ENCODE results near the gene SUN1.
"Not testable (repeated sequence)": the region's sequence is repeated elsewhere in the genome, so short reads cannot be mapped to it uniquely, and the experiment has no call there.

The SUN1 gene

GRCh38 chr7:803796-804195, 28.5 kb upstream of the SUN1 start:
- DNase-seq = not testable (repeated sequence)

GRCh38 chr7:805261-805660, 27.0 kb upstream of the SUN1 start:
- DNase-seq = no peak

DNA sequence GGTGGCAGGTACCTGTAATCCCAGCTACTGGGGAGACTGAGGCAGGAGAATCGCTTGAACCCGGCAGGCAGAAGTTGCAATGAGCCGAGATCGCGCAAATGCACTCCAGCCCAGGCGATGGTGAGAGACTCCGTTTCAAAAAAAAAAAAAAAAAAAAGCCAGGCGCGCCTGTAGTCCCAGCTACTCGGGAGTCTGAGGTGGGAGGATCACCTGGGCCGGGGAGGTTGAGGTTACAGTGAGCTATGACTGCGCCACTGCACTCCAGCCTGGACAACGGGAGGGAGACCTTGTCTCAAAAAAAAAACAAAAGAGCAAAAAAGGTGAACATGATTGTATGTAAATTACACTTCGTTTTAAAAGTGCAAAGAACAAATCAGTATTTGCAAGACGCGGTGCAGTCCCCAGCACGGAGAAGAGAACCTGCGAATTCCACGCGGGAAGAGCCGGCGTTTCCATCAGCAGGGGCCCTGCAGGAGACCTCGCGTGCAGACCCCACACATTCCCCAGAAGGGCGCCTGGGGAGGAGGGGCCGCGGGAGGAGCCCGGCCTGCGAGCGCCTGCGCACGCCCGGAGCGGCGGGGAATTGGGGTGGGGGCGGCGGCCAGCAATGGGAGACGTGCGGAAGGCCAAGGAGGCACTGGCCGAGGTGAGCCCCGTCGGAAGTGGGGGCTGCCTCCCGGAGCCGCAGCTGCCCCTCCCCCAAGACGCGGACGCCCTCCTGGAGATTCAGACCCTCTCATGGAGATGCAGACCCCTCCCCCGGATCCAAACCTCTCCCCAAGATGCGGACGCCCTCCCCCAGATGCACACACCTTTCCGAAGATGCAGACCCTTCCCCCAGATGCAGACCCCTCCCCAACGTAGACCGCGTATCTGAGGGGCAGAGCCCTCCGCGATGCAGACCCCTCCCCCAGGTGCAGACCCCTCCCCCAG, 16.7 kb upstream of the SUN1 start:
- no peak for DNase-seq

DNA sequence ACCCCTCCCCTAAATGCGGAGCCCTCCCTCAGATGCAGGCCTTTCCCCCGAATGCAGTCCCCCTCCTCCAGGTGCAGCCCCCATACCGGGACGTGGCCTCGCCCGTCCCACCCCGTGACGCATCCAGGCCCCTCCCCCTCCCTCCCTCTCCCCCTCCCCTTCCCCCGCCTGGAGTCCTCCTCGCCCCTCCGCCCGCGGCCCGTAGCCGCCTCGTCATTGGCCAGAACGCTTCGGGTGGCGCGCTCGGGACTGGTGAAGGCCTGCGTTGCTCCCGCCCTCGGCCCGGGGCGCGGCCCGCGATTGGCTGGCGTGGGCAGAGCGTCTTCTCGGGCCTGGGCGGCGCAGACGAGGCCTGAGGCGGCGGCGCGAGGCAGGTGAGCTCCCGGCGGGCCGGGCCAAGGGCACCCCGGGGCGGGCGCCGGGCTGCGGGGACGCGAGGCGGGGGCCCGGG, 16.0 kb upstream of the SUN1 start:
- DNase-seq = peak; percentile 92

- peak; percentile 19 for DNase-seq
These were observed 15.3 kb upstream of the SUN1 start for GRCh38 chr7:816751-817671.

DNA sequence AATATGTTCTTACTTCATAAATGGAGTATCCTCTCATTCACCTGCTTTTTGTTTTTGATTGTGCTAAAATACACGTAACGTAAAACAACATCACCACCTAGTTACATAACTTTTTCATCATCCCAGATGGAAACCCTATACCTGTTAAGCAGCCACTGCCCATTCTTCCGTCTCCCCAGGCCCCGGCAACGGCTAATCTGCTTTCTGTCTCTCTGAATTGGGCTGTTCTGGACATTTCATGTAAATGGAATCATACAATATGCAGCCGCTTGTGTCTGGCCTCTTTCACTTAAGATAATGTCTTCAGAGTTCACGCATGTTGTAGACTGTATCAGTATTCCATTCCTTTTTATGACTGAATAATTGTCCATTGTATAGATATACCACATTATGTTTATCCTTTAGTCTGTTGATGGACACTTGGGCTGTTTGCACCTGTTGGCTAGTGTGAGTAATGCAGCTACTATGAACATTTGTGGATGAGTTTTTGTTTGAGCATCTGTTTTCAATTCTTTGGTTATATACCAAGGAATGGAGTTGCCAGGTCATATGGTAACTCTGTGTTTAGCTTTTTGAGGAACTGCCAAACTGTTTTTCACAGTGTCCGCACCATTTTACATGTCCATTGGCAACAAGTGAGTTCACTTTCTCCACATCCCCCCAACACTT, 14.1 kb upstream of the SUN1 start:
- no peak for DNase-seq

DNA sequence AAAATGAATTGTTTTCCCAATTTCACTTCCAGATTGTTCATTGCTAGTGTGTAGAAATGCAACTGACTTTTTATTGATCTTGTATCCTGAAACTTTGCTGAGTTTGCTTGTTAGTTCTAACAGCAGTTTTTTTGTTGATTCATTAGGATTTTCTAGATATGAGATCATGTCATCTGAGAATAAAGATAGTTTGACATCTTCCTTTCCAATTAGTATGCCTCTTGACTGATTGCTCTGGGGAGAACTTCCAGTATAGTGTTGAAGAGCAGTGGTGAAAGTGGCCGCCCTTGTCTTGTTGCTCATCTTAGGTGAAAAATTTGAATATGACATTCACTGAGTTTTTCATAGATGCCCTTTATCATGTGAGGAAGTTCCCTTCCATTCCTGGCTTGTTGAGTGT, 11.9 kb upstream of the SUN1 start:
- DNase-seq = no peak

DNA sequence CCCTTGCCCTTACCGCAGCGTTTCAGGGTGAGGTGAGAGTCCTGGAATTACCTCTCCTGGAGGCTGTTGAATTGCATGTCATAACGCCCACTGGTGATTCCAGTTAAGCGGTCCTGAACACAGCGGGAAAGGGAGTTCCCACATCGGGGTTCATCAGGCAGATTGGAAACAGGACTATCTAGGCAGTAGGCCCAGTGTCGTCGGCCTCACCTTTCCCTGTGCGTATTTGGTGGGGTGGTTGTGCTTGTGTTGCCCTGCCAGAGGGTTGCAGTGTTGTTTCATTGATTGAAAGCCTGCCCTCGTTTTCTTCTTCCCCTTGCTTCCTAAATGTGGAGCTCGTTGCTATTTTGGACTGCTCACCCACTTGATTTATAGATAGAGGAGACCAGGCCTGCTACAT, 10.6 kb upstream of the SUN1 start:
- DNase-seq = no peak

- no peak for DNase-seq
These were observed 9.5 kb upstream of the SUN1 start for GRCh38 chr7:822692-823276.

GRCh38 chr7:823649-824048, 8.6 kb upstream of the SUN1 start:
- no peak for DNase-seq

GRCh38 chr7:824081-824480, 8.2 kb upstream of the SUN1 start:
- DNase-seq = no peak

DNA sequence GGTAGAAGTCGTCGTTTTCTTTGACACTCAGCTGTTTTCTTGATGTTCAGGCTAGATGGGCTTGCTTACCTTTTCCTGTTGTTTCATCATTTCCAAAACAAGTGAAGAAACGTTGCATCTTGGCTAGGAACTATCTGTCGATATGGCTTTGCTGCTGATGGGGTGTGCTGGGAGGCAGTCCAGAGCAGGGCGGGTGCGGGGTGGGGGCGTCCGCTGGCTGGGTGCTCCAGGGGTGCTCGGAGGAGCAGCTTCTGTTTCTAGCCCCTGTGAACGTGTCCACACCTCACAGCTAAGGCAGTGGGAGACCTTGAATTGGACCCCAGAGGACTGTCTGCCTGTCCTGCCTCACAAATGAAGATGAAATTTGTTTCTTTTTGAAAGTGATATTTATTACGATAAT, 7.6 kb upstream of the SUN1 start:
- DNase-seq = no peak

- DNase-seq = no peak
These were observed 6.9 kb upstream of the SUN1 start for GRCh38 chr7:825386-825785.

- no peak for DNase-seq
These were observed 5.9 kb upstream of the SUN1 start for GRCh38 chr7:826230-826917.

DNA sequence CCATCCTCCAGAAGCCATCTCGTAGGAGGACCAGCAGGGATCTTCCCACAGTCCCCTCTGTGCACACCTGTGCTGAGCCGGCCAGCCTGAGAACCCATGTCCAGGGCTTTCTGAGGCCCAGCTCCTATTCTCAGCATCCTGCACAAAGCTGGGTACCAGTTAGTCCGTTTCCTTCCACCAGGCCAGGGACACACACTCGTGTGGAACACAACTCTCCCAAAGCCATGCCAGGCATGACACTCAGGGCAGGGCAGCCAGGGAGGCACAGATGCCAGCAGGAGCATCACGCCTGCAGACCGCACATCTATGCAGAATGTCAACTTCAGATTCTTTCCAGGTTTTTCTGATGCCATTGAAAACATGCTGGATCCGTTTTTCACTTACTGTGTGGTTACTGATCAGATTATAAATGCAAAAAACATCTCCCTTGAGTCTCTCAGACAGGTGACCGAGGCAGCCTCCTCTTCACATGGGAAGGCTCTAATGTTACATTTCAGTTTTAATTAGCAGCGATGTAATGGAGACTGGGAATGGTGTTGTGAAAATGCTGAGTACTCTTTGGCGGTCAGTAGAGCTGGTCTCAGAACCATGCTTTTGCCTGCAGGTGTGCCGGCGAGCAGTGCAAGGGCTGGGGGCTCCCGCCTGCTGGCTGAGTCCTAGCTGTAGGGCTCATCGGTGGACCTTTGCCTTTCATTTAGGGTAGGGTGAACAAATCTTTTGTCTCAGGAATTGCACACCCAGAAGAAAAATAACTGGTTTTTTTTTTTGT, 3.3 kb upstream of the SUN1 start:
- DNase-seq = no peak

- no peak for DNase-seq
These were observed 2.2 kb upstream of the SUN1 start for GRCh38 chr7:830069-830468.

GRCh38 chr7:831596-832166, 595 bp upstream of the SUN1 start:
- DNase-seq = no peak

DNA sequence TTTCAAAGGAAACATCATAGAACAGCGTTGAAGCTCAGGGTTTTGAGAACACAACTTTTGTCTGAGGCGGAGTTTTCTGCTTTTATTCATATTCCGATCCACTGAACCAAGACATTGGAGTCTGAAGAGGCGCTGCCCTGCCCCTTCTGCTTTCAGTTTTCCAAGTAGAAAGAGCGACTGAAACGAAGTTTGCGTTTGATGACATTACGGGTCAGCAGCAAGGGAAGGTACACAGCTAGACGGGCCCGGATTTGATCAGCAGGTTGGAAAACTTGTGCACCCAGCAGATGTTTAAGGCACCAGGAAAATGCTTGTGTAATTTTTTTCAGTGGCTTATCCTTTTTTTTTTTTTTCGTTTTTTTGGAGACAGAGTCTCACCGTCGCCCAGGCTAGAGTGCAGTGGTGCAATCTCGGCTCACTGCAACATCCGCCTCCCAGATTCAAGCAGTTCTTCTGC, 720 bp downstream of the SUN1 start:
- DNase-seq = no peak

DNA sequence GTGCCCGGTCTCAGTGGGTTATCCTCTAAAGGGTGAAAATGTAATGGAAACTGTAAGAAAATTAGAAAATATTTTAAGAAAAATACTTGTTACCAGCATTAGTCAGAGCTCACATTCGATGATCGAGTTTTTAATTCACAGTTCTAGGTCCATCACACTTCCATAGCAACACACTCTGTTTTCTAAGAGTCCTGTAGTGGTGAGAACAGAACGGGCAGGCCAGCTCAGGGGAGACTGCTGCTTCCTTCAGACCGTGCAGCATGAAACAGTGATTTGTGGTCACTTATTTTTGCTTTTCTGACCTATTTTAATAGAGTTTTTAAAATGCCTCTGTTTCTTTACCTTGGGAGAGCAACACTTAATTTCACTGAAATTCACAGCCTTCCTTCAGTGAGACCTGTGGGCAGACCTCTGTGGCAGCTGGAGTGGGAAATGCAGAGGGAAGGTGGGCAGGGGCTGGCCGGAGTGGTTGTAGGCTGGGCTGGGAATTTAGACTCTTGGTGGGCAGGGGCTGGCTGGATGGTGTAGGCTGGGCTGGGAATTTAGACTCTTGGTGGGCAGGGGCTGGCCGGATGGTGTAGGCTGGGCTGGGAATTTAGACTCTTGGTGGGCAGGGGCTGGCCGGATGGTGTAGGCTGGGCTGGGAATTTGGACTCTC, 1.5 kb downstream of the SUN1 start:
- no peak for DNase-seq

GRCh38 chr7:834277-834676, 2.0 kb downstream of the SUN1 start:
- no peak for DNase-seq
